ENCODE measurements around the gene PROK2. TPM values are rescaled to one million over a fixed set of nuclear protein-coding genes. Genes with fewer than 3 reads are reported as not detected.
A peak's percentile ranks its signal among the peaks of the same experiment; 100 is the strongest.

PROK2 gene
- total RNA-seq, 1 experiment from 2014 or later, result 1.4 TPM

- Histone ChIP-seq H3K4me1 (ENCODE audit: insufficient read depth, low read length) (no peaks in the 10 kb centered on the region), H3K4me2 (ENCODE audit: insufficient read depth, insufficient read length, low read length) (peak within 1 kb of the TSS; percentile 41), H3K79me2 (ENCODE audit: insufficient read depth, low read length) (no peaks in the 10 kb centered on the region), H4K5ac (ENCODE audit: insufficient read length, low read depth, low read length) (no peak within 1 kb of the TSS), H3K4ac (ENCODE audit: low read depth, low read length) (no peak within 1 kb of the TSS), H2BK5ac (ENCODE audit: insufficient read length, low read length) (no peak within 1 kb of the TSS), H3K23ac (ENCODE audit: insufficient read length, low read depth, low read length) (no peak within 1 kb of the TSS), H3K9me3 (ENCODE audit: control insufficient read depth, low read depth, low read length) (no peaks in the 10 kb centered on the region), H3K18ac (ENCODE audit: insufficient read length, low read depth, low read length) (peak within 1 kb of the TSS; percentile 94), H3K56ac (ENCODE audit: insufficient read length, low read depth, low read length) (no peak within 1 kb of the TSS), H2BK12ac (ENCODE audit: insufficient read length, low read depth, low read length) (no peak within 1 kb of the TSS), H3K23me2 (ENCODE audit: insufficient read length, low read depth, low read length, poor library complexity, severe bottlenecking) (peaks cover 10% of the 10 kb centered on the region), H3T11ph (ENCODE audit: low read length) (no peak within 1 kb of the TSS), H4K91ac (ENCODE audit: insufficient read length, low read depth, low read length) (no peak within 1 kb of the TSS), H2BK15ac (ENCODE audit: low read depth, low read length) (no peak within 1 kb of the TSS), H3K14ac (ENCODE audit: insufficient read depth, low read length) (peak within 1 kb of the TSS; percentile 95), H2BK20ac (ENCODE audit: low read depth, low read length, poor library complexity, severe bottlenecking) (no peak within 1 kb of the TSS), H4K20me1 (ENCODE audit: control insufficient read depth, insufficient read depth, insufficient read length) (no peaks in the 10 kb centered on the region), H3K9ac (ENCODE audit: extremely low read depth, insufficient read length, low read length) (peak within 1 kb of the TSS; percentile 64), H2BK120ac (ENCODE audit: low read depth, low read length, poor library complexity, severe bottlenecking) (no peak within 1 kb of the TSS), H3K79me1 (ENCODE audit: insufficient read depth, low read depth, low read length, poor library complexity, severe bottlenecking) (no peaks in the 10 kb centered on the region), H3K27ac (ENCODE audit: insufficient read length, low read depth, low read length) (no peak within 1 kb of the TSS), H4K8ac (replicated peaks; ENCODE audit: insufficient read length, low read depth, low read length) (no peak within 1 kb of the TSS), H2AK5ac (ENCODE audit: insufficient read length, low read length) (no peak within 1 kb of the TSS), H2AFZ (ENCODE audit: low read length) (peak within 1 kb of the TSS; percentile 88), H3K27me3 (ENCODE audit: insufficient read depth, low read length) (peaks cover 12% of the 10 kb centered on the region; the same call in 1 of the 2 replicates)
- Mint-ChIP-seq H3K27ac (no peak within 1 kb of the TSS), H3K4me3 (peak within 1 kb of the TSS; percentile 71 to 84), H3K36me3 (ENCODE audit: insufficient read depth in 1 of 3, low read depth in 3 of 3) (peaks cover 0 to 3% (median 0%) of the 10 kb centered on the region in 3 experiments; a peak in 5 of 7 replicates), H3K9me3 (0 out of 5 replicates have a peak, but pooled peaks cover 0 to 2% of the 10 kb centered on the region in 2 experiments), H3K4me1 (peaks cover 20% of the 10 kb centered on the region in 2 experiments), H3K27me3 (ENCODE audit: low read depth) (peaks cover 42% of the 10 kb centered on the region)
- TF ChIP-seq, protein P1, sequence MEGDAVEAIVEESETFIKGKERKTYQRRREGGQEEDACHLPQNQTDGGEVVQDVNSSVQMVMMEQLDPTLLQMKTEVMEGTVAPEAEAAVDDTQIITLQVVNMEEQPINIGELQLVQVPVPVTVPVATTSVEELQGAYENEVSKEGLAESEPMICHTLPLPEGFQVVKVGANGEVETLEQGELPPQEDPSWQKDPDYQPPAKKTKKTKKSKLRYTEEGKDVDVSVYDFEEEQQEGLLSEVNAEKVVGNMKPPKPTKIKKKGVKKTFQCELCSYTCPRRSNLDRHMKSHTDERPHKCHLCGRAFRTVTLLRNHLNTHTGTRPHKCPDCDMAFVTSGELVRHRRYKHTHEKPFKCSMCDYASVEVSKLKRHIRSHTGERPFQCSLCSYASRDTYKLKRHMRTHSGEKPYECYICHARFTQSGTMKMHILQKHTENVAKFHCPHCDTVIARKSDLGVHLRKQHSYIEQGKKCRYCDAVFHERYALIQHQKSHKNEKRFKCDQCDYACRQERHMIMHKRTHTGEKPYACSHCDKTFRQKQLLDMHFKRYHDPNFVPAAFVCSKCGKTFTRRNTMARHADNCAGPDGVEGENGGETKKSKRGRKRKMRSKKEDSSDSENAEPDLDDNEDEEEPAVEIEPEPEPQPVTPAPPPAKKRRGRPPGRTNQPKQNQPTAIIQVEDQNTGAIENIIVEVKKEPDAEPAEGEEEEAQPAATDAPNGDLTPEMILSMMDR (conservative IDR thresholded peaks at IDR 0.05), result no peak
- no CpG with 5 or more reads among the region's 131 CpGs for WGBS (ENCODE audit: extremely low coverage, insufficient read length, low lambda C conversion rate)
- DNase-seq, result peak; percentile 56
Measured at GRCh38 chr3:71753701-71754609, 31.0 kb downstream of the PROK2 start, which contains the start of gene GPR27. GPR27 (plus strand) TSS chr3:71753855; CDS start chr3:71754050, 195 bp downstream.

Data from H9 (cell line).